Stimulated activated CD8-positive, alpha-beta memory T cell treated with anti-CD3 and anti-CD28 coated beads, Interleukin-15, amount 100 ng/mL, for 24 hours (primary cell): ENCODE measurements around the gene ZNF496.
A peak's percentile ranks its signal among the peaks of the same experiment; 100 is the strongest.
"Not testable (repeated sequence)": the region's sequence is repeated elsewhere in the genome, so short reads cannot be mapped to it uniquely, and the experiment has no call there.

Experiments
- DNase-seq: peaks from one replicate; pipeline ENCODE4 v3.0.0-alpha.2; 2020; ENCODE audit warnings: low read depth

The ZNF496 gene

GRCh38 chr1:247359559-247359958 lies 27.9 kb upstream of the ZNF496 start:
- no peak for DNase-seq

- no peak for DNase-seq
These were observed 27.3 kb upstream of the ZNF496 start for GRCh38 chr1:247358920-247359319.

DNA sequence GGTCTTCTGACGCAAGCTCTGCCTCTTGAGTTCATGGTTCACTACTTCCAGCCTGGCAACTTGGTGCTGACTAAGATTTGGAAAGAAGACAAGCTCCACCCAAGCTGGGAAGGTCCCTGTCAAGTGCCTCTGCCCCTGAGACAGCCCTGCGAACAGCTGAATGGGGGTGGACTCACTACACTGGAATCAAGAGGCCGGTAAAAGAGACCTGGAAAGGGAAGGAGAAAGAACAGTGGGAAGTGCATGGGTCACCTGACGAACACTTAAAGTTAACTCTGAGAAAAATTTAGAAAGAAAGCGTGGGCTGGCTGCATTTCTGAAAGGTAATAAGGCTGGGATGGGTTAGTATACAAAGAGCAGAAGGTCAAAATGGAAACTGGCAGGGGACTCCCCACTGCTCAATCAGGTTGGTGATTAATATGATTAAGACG lies 26.1 kb upstream of the ZNF496 start:
- no peak for DNase-seq

DNA sequence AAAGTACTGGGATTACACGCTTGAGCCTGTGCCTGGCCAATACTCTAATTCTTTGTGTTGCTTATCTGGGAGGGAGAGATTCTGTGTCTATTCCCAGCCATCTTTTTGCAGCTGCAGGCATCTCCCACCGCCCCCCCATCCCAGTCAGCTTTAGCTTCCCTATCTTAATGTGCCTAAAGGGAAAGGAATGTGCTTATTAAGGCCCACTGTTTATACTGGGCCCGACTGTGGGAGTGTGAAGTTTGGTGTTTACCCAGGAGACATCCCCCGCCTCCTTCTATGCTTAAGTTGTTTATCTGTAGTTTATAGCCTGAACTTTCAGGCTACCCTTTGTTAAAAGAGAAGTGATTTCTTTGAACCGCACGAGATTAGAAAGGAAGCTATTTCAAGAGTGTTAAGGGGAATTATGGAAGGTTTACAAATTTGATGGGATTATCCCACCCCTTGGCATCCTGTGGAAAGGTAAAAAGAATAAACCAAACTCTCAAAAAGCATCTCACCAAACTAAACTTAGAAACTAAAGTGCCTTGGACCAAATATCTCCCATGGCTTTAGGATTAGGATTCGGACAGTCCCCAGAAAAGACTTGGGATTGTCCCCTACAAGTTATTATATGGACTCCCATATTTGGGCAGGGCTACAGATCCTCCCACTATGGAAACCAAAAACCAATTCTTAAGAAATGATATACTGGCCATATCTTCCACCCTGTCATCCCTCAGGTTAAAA lies 25.5 kb upstream of the ZNF496 start:
- DNase-seq = no peak

DNA sequence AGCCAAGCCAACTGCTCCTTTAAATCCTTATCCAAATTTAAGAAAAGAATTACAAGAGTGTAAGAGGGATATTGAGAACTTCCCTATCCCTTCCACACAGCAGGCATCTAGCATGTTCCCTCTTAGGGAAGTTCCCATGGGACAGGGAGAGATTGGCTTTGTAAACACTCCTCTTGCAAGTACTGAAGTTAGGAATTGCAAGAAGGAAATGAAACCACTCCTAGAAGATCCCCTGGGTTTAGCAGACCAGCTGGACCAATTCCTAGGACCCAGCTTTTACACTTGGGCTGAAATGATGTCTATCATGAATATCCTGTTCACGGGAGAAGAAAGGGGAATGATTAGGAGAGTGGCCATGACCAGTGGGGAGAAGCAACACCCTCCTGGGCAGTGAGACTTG lies 23.5 kb upstream of the ZNF496 start:
- not testable (repeated sequence) for DNase-seq

DNA sequence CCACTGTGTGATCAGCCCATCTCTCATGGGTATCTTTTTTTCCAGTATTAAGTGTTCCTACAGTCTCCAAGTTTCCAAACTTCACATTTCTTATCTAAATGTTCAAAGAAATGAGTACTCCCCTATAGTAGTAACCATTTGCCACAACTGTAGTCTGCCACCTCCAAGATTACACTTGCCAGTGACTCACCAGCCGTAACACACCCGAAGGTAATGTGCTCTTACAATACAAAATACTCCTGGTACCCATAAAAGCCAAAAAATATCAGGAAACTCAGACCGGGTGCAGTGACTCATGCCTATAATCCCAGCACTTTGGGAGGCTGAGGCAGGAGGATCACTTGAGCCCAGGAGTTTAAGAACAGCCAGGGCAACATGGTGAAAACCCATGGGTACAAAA lies 20.5 kb upstream of the ZNF496 start:
- DNase-seq = no peak

GRCh38 chr1:247350587-247350986 lies 18.9 kb upstream of the ZNF496 start:
- no peak for DNase-seq

GRCh38 chr1:247347477-247348222 lies 16.0 kb upstream of the ZNF496 start:
- DNase-seq = no peak

- no peak for DNase-seq
These were observed 14.2 kb upstream of the ZNF496 start for GRCh38 chr1:247345881-247346280.

DNA sequence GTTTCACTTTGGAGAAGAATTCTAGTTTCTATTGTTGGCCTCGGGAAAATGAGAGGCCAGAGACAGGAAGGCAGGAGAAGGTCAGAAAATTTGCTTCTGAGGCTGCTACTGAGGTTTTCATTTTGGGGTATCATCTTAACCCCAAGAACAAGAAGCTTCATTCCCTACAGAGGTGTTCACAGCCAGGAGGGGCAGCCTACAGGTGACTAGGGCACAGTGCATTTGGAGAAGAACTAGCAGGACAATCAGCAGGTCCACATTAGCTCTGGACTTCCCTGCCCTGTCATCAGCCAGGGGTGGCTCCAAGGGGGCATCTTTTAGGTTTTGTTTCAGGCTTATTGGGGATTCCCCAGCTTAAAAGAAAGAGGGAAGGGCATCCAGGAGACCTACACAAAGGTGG lies 12.1 kb upstream of the ZNF496 start:
- no peak for DNase-seq

DNA sequence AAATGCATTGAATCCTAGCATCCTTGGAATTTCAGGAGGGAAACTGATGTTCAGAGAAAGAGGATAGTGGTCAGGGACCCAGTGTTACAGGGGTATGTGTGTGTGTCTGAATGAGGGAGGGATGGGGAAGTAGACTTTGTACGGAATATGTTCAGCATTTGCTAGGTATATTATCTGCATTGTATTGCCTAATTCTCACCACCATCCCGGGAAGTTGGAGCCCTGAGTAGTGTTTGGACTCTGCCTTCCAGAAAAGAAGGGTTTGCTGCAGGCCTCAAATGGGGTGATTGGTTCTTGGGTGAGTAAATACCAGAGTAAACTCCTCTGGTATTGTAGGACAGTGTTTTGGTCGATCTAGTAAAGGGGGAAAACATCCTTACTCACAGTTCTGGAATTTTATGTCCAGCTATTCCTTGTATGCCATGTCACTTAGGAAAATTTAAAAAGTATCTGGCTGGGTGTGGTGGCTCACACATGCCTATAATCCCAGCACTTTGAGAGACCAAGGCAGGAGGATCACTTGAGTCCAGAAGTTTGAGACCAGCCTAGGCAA lies 7.1 kb upstream of the ZNF496 start:
- no peak for DNase-seq

DNA sequence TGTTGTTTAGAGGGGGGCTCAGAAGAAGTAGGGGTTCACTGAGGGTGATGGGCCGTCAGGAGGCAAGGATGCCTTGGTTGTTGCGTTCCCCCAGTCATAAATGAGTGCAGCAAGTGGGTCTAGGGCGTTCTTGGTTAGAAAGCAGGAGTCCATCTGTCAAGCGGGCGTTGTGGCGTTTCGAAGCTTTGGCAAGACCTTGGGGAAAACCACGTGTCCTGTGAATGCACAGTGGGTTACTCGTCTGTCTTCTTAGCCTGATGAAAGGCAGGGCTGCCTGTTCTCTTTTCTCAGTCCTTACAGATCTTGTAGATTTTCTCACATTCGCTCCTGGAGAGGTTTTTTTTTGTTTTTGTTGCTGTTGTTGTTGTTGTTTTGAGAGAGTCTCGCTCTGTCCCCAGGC lies 6.3 kb upstream of the ZNF496 start:
- DNase-seq = no peak

DNA sequence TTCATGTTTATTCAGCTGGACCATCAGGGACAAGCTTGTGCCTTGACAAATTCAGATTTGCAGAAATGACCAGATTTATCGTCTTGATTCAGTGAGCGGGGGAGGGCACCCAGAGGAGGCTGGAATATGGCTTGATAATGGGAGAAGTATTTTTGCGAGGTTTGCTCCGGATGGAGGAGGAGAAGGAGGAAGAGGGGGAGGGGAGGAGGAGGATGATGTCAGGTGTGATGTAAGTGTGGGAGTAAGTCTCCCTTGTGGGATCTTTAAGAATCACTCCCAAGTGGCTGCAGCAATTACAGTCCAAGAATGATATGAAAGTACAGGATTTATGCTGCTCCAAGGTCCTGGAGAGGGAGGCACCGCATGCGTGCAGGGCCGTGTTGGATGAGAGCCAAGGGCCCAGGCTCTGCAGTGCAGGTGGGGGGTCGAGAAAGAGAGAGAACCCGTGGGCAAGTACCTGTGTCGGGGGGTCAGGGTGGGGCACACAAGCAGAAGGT lies 5.6 kb upstream of the ZNF496 start:
- DNase-seq = no peak

DNA sequence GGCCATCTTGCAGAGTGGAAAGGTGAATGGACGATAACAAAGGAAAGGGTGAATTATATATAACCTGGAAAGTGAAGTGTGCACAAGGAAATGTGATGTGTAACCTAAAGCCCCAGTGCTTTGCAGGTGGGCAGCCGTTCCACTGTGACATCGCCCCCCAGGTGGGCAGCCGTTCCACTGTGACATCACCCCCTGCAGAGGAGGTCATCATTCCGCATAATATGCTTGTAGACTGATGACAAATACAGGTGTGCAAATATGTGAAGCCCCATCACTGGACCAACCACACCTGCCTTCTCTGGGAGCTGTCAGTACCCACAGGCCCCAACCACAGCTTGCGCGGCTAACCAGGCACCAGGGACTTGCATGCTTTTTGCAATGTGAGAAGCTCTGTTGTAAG lies 4.7 kb upstream of the ZNF496 start:
- no peak for DNase-seq

DNA sequence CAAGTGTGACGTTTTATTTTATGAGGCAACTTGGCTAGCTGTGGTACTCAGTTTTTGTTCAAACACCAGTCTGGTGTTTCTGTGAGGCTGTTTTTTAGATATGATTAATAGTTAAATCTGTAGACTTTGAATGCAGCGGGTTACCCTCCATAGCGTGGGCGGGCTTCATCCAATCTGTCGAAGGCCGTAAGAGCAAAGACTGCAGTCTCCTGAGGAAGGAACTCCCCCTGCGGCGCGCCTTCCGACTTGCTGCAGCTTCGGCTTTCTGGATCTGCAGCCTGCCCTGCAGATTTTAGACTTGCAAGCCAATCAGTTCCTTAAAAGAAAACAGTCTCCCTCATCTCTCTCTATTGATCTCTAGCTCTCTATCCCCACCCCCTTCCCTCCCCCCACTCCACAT lies 4.2 kb upstream of the ZNF496 start:
- DNase-seq = no peak

- DNase-seq = no peak
These were observed 2.9 kb upstream of the ZNF496 start for GRCh38 chr1:247334378-247335133.

DNA sequence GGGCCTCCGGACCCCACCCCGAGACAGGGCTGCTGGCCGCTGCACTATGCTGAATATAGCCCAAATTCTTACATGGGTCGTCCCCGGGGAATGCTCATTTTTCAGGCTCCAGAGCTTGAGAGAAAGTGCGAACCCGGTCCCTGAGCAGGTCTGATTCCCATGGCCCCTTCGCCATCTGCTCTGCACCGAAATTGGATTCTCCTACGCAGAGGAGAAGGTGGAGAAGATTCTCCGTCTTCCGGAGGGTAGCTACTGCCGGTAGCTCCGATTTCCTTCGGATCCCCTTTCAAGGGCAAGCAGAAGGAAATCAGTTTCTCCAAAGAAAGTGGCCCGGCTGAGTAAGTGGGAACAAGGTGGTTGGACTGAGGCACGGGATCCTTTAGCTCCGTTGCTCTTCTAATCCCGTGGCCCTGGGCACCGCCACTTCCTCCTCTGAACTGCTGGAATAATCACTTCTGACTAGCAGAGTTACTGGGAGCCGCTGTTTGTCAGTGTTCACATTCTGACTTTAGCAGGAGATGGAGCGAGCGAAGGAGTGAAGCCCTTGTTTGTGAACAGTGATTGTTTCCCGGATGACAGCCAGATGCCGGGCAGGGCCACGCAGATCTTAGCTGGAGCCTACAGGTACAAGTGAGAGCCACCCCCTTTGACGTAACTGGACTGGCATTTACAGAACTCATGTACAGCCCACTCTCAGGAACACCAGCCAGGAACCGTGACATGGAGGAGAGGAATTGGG lies 1.1 kb upstream of the ZNF496 start:
- DNase-seq = no peak

DNA sequence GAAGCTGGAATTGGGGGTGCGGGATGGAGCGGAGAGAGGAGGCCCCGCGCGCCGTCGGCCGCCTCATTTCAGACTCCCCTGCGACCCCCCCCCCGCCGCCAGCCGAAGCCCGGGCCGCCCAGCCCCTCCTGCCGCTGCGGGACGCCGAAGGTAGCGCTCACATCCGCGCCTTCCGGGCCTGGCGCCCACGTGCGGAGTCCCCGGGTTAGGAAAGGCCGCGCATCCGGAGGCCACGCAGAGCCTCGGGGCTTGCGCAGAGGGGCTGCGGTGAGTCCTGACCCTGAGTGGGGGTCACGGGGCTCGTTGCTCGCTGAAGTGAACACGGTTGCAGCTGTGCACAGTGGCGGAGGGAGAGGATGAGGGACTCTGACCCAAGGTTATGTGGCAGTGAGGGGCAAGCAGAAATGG lies 552 bp upstream of the ZNF496 start:
- peak; percentile 27 for DNase-seq

GRCh38 chr1:247331172-247331524 lies 519 bp downstream of the ZNF496 start:
- DNase-seq = peak; percentile 30

- no peak for DNase-seq
These were observed 1.0 kb downstream of the ZNF496 start for GRCh38 chr1:247330548-247331171.

GRCh38 chr1:247329097-247329617 lies 2.5 kb downstream of the ZNF496 start:
- no peak for DNase-seq
